Stimulated activated CD8-positive, alpha-beta memory T cell treated with anti-CD3 and anti-CD28 coated beads, Interleukin-7, amount 100 ng/mL, for 24 hours (primary cell): ENCODE data around the gene ODF4.
"Not testable (repeated sequence)": the region's sequence is repeated elsewhere in the genome, so short reads cannot be mapped to it uniquely, and the experiment has no call there.

Source experiments
- DNase-seq: peaks from one replicate; pipeline ENCODE4 v3.0.0-alpha.2; 2020; ENCODE audit warnings: low read depth

The ODF4 gene

GRCh38 chr17:8369944-8370343, 30.3 kb downstream of the ODF4 start:
- DNase-seq, result no peak

- DNase-seq, result no peak
Measured at GRCh38 chr17:8371786-8372185, 32.1 kb downstream of the ODF4 start.

- DNase-seq, result no peak
Measured at GRCh38 chr17:8372422-8372821, 32.8 kb downstream of the ODF4 start.

GRCh38 chr17:8373856-8374255, 34.2 kb downstream of the ODF4 start:
- DNase-seq, result not testable (repeated sequence)

GRCh38 chr17:8375738-8376259, 36.2 kb downstream of the ODF4 start:
- DNase-seq, result no peak

GRCh38 chr17:8376271-8377067, 36.8 kb downstream of the ODF4 start, which contains the start of gene KRABD2:
Gene KRABD2 (minus strand): TSS chr17:8376704.
- DNase-seq, result peak; percentile 92

GRCh38 chr17:8377422-8377821, 37.8 kb downstream of the ODF4 start:
- no peak for DNase-seq

- DNase-seq, result not testable (repeated sequence)
Measured at GRCh38 chr17:8378117-8378516, 38.5 kb downstream of the ODF4 start.

GRCh38 chr17:8380049-8380448, 40.4 kb downstream of the ODF4 start:
- no peak for DNase-seq

- DNase-seq, result no peak
Measured at GRCh38 chr17:8382052-8382879, 42.6 kb downstream of the ODF4 start.

- DNase-seq, result no peak
Measured at GRCh38 chr17:8382880-8383142, 43.2 kb downstream of the ODF4 start.

- peak; percentile 82 for DNase-seq
Measured at GRCh38 chr17:8383143-8383822, 43.6 kb downstream of the ODF4 start, which contains the start of gene RPL26. Gene RPL26 (minus strand): TSS chr17:8383193. CDS start chr17:8382310, 883 bp downstream.

- no peak for DNase-seq
Measured at GRCh38 chr17:8384801-8385378, 45.2 kb downstream of the ODF4 start.

- DNase-seq, result no peak
Measured at GRCh38 chr17:8386841-8387240, 47.2 kb downstream of the ODF4 start.

GRCh38 chr17:8387914-8388651, 48.4 kb downstream of the ODF4 start:
- DNase-seq, result no peak

GRCh38 chr17:8391711-8392110, 52.1 kb downstream of the ODF4 start:
- no peak for DNase-seq

- DNase-seq, result no peak
Measured at GRCh38 chr17:8392274-8392673, 52.6 kb downstream of the ODF4 start.

- DNase-seq, result no peak
Measured at GRCh38 chr17:8392674-8393469, 53.2 kb downstream of the ODF4 start.

GRCh38 chr17:8393470-8394231, 54.0 kb downstream of the ODF4 start:
- DNase-seq, result no peak

- not testable (repeated sequence) for DNase-seq
Measured at GRCh38 chr17:8394497-8394896, 54.9 kb downstream of the ODF4 start.
